ENCODE measurements around the gene ADSL. TPM values are rescaled to one million over a fixed set of nuclear protein-coding genes. Genes with fewer than 3 reads are reported as not detected.
A peak's percentile ranks its signal among the peaks of the same experiment; 100 is the strongest.

Gene ADSL
- total and polyA plus RNA-seq, 2 of the 4 experiments (the other 2 are of a cell fraction), result 93.6 to 229 TPM

GRCh38 chr22:40326905-40327735, 19.2 kb upstream of the ADSL start:
- Histone ChIP-seq H3K4me3 (ENCODE audit: insufficient read depth, low read depth, low read length) (no peak overlapping the region), H4K8ac (ENCODE audit: low read depth in 2 of 2, low read length in 2 of 2) (no peak overlapping the region), H3K36me3 (ENCODE audit: control insufficient read depth, insufficient read depth, low read length) (peaks cover 20% of the 10 kb centered on the region), H2BK15ac (ENCODE audit: low read depth, low read length) (no peak overlapping the region), H3K18ac (ENCODE audit: low read depth, low read length) (no peak overlapping the region), H2AFZ (replicated peaks; ENCODE audit: low read length, poor library complexity) (peak overlapping the region; percentile 73), H3K14ac (replicated peaks; ENCODE audit: low read depth, low read length) (peak overlapping the region; percentile 55; the same call in 1 of the 2 replicates), H2BK120ac (ENCODE audit: low read depth, low read length) (no peak overlapping the region), H3K9ac (ENCODE audit: low read depth, low read length) (no peak overlapping the region), H2BK20ac (ENCODE audit: low read depth, low read length) (no peak overlapping the region), H2BK5ac (ENCODE audit: low read depth, low read length, poor library complexity, severe bottlenecking) (no peak overlapping the region), H2AK5ac (ENCODE audit: low read depth, low read length) (peak overlapping the region; percentile 11), H3K9me3 (ENCODE audit: control insufficient read depth, insufficient read depth, low read length) (no peaks in the 10 kb centered on the region), H3K4me2 (ENCODE audit: low read depth, low read length) (peak overlapping the region; percentile 2; the same call in 1 of the 2 replicates), H4K20me1 (ENCODE audit: insufficient read depth, low read length) (no peaks in the 10 kb centered on the region), H3K9me1 (ENCODE audit: insufficient read depth, low read length) (peaks cover 12% of the 10 kb centered on the region), H4K91ac (ENCODE audit: insufficient read depth, low read depth, low read length) (no peak overlapping the region), H3K27ac (ENCODE audit: insufficient read depth, low read length) (no peak overlapping the region), H3K27me3 (ENCODE audit: control insufficient read depth, insufficient read depth, low read length) (no peaks in the 10 kb centered on the region), H2AK9ac (replicated peaks; ENCODE audit: low read depth, low read length, poor library complexity) (peak overlapping the region; percentile 44), H3K79me1 (ENCODE audit: low read depth in 1 of 2, low read length in 2 of 2) (peaks cover 0 to 26% of the 10 kb centered on the region in 2 experiments; a peak in 2 of 4 replicates), H3K4me1 (ENCODE audit: control insufficient read depth, insufficient read depth, low read length) (peaks cover 10% of the 10 kb centered on the region), H3K23ac (ENCODE audit: low read depth, low read length) (peak overlapping the region; percentile 45; the same call in 1 of the 2 replicates), H3K4ac (ENCODE audit: low read depth, low read length) (peak overlapping the region; percentile 43; the same call in 1 of the 2 replicates), H3K56ac (ENCODE audit: extremely low read depth, insufficient read depth, low read length) (no peak overlapping the region), H4K5ac (ENCODE audit: low read depth, low read length) (no peak overlapping the region)
- POLR2A ChIA-PET (ENCODE audit: unreplicated experiment), result interaction anchor here (0.6 kb wide), 2 partner anchors 224 to 943 kb away, joined by 3 to 8 read pairs; no protein-coding TSS in a partner anchor
- BruUV-seq (replicated peaks), result no TSS peak
- dilution Hi-C loops (cut with HindIII; ENCODE audit: low sequenced_read_pairs, unreplicated experiment) (no loop called here), intact Hi-C loops (cut with micrococcal nuclease) (no loop called here), in situ Hi-C loops (cut with MboI; ENCODE audit: low sequenced_read_pairs) (no loop called here)
- TF ChIP-seq CEBPB (IDR thresholded peaks at IDR 0.05; ENCODE audit: low read depth, low read length) (no peak), RCOR1 (IDR thresholded peaks at IDR 0.05; ENCODE audit: insufficient replicate concordance, low read length) (no peak), USF2 (IDR thresholded peaks at IDR 0.05; ENCODE audit: low read depth, low read length) (no peak), CTCF (conservative IDR thresholded peaks at IDR 0.05; ENCODE audit: low read depth, low read length) (no peak), FOS (IDR thresholded peaks at IDR 0.05; ENCODE audit: low read depth, low read length) (no peak), MAZ (IDR thresholded peaks at IDR 0.05; ENCODE audit: borderline replicate concordance, low read depth, low read length) (no peak), MXI1 (IDR thresholded peaks at IDR 0.05; ENCODE audit: borderline replicate concordance, low read depth, low read length) (no peak), BHLHE40 (IDR thresholded peaks at IDR 0.05; ENCODE audit: low read depth, low read length) (no peak)
- DNase-seq (peak; percentile 67), ATAC-seq (ENCODE audit: low read depth) (peak; percentile 65)
- no CpG with 5 or more reads among the region's 10 CpGs for WGBS, 2 experiments (ENCODE audit: extremely low coverage in 2 of 2, insufficient read length in 1 of 2)
- CTCF ChIA-PET, result interaction anchor here (0.6 kb wide), 1 partner anchor 118 kb away, joined by 3 read pairs; no protein-coding TSS in a partner anchor
